ENCODE results near the gene CDC73.
"Not testable (repeated sequence)": the region's sequence is repeated elsewhere in the genome, so short reads cannot be mapped to it uniquely, and the experiment has no call there.

DNA sequence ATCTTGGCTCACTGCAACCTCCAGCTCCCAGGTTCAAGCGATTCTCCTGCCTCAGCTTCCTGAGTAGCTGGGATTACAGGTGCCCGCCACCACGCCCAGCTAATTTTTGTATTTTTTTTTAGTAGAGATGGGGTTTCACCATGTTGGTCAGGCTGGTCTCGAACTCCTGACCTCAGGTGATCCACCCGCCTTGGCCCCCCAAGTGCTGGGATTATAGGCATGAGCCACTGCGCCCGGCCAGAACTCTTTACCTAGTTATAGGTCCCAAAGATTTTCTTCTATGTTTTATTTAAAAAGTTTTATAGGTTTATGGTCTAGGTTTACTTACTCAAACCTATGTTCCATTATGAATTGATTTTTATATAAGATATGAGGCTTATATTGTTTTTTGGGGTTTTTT, 145.0 kb downstream of the CDC73 start:
- TF ChIP-seq CTCF (IDR thresholded peaks at IDR 0.05; ENCODE audit: low read depth, low read length); EZH2phosphoT487 (IDR thresholded peaks at IDR 0.05; ENCODE audit: low read depth): not testable (repeated sequence)

Measured in OCI-LY3 (cell line).